Ishikawa (cell line): ENCODE results near the gene R3HDM1.

Source experiments
- CREB1 ChIP-seq: IDR thresholded peaks from 2 replicates; pipeline ENCODE4 v1.6.1; 2012; ENCODE audit warnings: low read depth
- EP300 ChIP-seq: IDR thresholded peaks from 2 replicates; pipeline ENCODE4 v1.6.1; 2012; ENCODE audit warnings: borderline replicate concordance
- NFIC ChIP-seq: IDR thresholded peaks from 2 replicates; pipeline ENCODE4 v1.6.1; 2012
- RAD21 ChIP-seq: IDR thresholded peaks from 2 replicates; pipeline ENCODE4 v1.6.1; 2012; ENCODE audit warnings: low read depth
- TAF1 ChIP-seq: IDR thresholded peaks from 2 replicates; pipeline ENCODE4 v1.6.1; 2012; ENCODE audit warnings: low read depth, mild to moderate bottlenecking
- ZBTB7A ChIP-seq: IDR thresholded peaks from 2 replicates; pipeline ENCODE4 v1.6.1; 2012; ENCODE audit warnings: low read depth
- TF ChIP-seq, protein P1 (sequence below): IDR thresholded peaks from 2 replicates; pipeline ENCODE4 v1.6.1; 2012
- TF ChIP-seq, protein P2 (sequence below): IDR thresholded peaks from 2 replicates; pipeline ENCODE4 v1.6.1; 2012; ENCODE audit warnings: low read depth, mild to moderate bottlenecking

DNA sequence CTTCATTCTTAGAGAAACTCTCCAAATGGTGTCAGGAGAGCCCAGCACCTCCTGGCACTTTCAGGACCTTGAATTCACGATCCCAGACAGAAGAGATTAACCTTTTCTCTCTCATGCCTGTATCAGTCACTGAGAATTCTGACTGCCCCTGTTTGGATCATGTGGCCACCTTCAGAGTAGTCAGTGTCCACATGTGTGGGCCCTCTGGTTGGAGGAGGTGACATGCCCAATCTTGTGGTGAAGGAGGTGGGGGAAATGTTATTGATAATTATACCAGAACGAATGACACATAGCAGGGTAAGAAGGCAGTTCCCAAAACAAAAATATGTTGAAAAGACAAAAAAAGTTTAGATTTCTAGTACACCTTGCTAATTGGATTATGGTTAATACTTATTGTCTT lies 242.0 kb downstream of the R3HDM1 start:
- TF ChIP-seq ZBTB7A: no peak
- TF ChIP-seq NFIC: no peak
- TF ChIP-seq EP300: no peak
- TF ChIP-seq, protein P1, sequence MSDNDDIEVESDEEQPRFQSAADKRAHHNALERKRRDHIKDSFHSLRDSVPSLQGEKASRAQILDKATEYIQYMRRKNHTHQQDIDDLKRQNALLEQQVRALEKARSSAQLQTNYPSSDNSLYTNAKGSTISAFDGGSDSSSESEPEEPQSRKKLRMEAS: no peak
- TF ChIP-seq TAF1: no peak
- TF ChIP-seq, protein P2, sequence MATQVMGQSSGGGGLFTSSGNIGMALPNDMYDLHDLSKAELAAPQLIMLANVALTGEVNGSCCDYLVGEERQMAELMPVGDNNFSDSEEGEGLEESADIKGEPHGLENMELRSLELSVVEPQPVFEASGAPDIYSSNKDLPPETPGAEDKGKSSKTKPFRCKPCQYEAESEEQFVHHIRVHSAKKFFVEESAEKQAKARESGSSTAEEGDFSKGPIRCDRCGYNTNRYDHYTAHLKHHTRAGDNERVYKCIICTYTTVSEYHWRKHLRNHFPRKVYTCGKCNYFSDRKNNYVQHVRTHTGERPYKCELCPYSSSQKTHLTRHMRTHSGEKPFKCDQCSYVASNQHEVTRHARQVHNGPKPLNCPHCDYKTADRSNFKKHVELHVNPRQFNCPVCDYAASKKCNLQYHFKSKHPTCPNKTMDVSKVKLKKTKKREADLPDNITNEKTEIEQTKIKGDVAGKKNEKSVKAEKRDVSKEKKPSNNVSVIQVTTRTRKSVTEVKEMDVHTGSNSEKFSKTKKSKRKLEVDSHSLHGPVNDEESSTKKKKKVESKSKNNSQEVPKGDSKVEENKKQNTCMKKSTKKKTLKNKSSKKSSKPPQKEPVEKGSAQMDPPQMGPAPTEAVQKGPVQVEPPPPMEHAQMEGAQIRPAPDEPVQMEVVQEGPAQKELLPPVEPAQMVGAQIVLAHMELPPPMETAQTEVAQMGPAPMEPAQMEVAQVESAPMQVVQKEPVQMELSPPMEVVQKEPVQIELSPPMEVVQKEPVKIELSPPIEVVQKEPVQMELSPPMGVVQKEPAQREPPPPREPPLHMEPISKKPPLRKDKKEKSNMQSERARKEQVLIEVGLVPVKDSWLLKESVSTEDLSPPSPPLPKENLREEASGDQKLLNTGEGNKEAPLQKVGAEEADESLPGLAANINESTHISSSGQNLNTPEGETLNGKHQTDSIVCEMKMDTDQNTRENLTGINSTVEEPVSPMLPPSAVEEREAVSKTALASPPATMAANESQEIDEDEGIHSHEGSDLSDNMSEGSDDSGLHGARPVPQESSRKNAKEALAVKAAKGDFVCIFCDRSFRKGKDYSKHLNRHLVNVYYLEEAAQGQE: no peak
- no peak for TF ChIP-seq CREB1
- no peak for TF ChIP-seq RAD21
